ENCODE measurements around the gene SERINC3. TPM values are rescaled to one million over a fixed set of nuclear protein-coding genes. Genes with fewer than 3 reads are reported as not detected.

SERINC3 gene
- total RNA-seq, 1 donor, result 136 TPM

- TF ChIP-seq CTCF (IDR thresholded peaks at IDR 0.05; ENCODE audit: insufficient read depth, low read depth, low read length), result no peak
- H3K4me3 ChIP-seq (ENCODE audit: low read depth, low read length), result no peak overlapping the region
- no peak for DNase-seq (ENCODE audit: low read depth)
Measured at GRCh38 chr20:44489931-44490330, 31.9 kb downstream of the SERINC3 start.

GRCh38 chr20:44489223-44489622 is 32.6 kb downstream of the SERINC3 start:
- no peak for DNase-seq (ENCODE audit: low read depth)
- H3K4me3 ChIP-seq (ENCODE audit: low read depth, low read length), result no peak overlapping the region
- TF ChIP-seq CTCF (IDR thresholded peaks at IDR 0.05; ENCODE audit: insufficient read depth, low read depth, low read length), result no peak

- no peak for TF ChIP-seq CTCF (IDR thresholded peaks at IDR 0.05; ENCODE audit: insufficient read depth, low read depth, low read length)
- DNase-seq (ENCODE audit: low read depth), result no peak
- no peak overlapping the region for H3K4me3 ChIP-seq (ENCODE audit: low read depth, low read length)
Measured at GRCh38 chr20:44488551-44488950, 33.3 kb downstream of the SERINC3 start.

GRCh38 chr20:44485830-44486198 is 36.1 kb downstream of the SERINC3 start:
- peak; percentile 52 for DNase-seq (ENCODE audit: low read depth)
- no peak for TF ChIP-seq CTCF (IDR thresholded peaks at IDR 0.05; ENCODE audit: insufficient read depth, low read depth, low read length)
- H3K4me3 ChIP-seq (ENCODE audit: low read depth, low read length), result no peak overlapping the region

GRCh38 chr20:44485078-44485829 is 36.6 kb downstream of the SERINC3 start:
- no peak overlapping the region for H3K4me3 ChIP-seq (ENCODE audit: low read depth, low read length)
- no peak for DNase-seq (ENCODE audit: low read depth)
- no peak for TF ChIP-seq CTCF (IDR thresholded peaks at IDR 0.05; ENCODE audit: insufficient read depth, low read depth, low read length)

- TF ChIP-seq CTCF (IDR thresholded peaks at IDR 0.05; ENCODE audit: insufficient read depth, low read depth, low read length), result no peak
- H3K4me3 ChIP-seq (ENCODE audit: low read depth, low read length), result no peak overlapping the region
- DNase-seq (ENCODE audit: low read depth), result no peak
Measured at GRCh38 chr20:44483112-44483511, 38.8 kb downstream of the SERINC3 start.
